IMR-90 (cell line): Measurements from ENCODE around the gene GJC1. TPM values are rescaled to one million over a fixed set of nuclear protein-coding genes. Genes with fewer than 3 reads are reported as not detected.

Source experiments
- ATAC-seq: fragments of 200-7000 bp; cut with Tn5 transposase; 2 replicates; pipeline ENCODE4 v1.9.1; 2020; ENCODE audit warnings: low read depth, mild to moderate bottlenecking, moderate library complexity
- BruUV-seq: library from RNA; stranded (reverse); fragments of 400-500 nt; replicated peaks from 2 replicates; lab custom pipeline; 2021; lab: Mats Ljungman, UMichigan
- CTCF ChIA-PET: fragments of 300-600 bp; formaldehyde crosslinking; extraction: SDS; loops from one replicate; lab custom pipeline; 2021; ENCODE audit warnings: antibody characterized with exemption; lab: Yijun Ruan, JAX
- POLR2A ChIA-PET: fragments of 300-600 bp; sonication (Branson Sonifier 250); formaldehyde crosslinking; loops from one replicate; lab custom pipeline; 2022; ENCODE audit warnings: antibody characterized with exemption; ENCODE audit not compliant: unreplicated experiment; lab: Charles Lee
- DNase-seq: peaks from one replicate; pipeline ENCODE4 v3.0.0; 2013
- H2AFZ ChIP-seq: replicated peaks from 2 replicates; pipeline ENCODE3; 2013; ENCODE audit warnings: low read length, mild to moderate bottlenecking; ENCODE audit not compliant: poor library complexity
- H2AK5ac ChIP-seq: 2 replicates; pipeline ENCODE4 v1.6.1; 2013; ENCODE audit warnings: low read depth, low read length, inconsistent platforms
- H2AK9ac ChIP-seq: replicated peaks from 2 replicates; pipeline ENCODE3; 2013; ENCODE audit warnings: mild to moderate bottlenecking, low read depth, low read length, moderate library complexity; ENCODE audit not compliant: poor library complexity
- H2BK120ac ChIP-seq: 2 replicates; pipeline ENCODE4 v1.6.1; 2013; ENCODE audit warnings: low read depth, low read length, inconsistent platforms
- H2BK15ac ChIP-seq: 3 replicates; pipeline ENCODE4 v1.6.1; 2013; ENCODE audit warnings: low read depth, low read length, inconsistent platforms
- H2BK20ac ChIP-seq: 2 replicates; pipeline ENCODE4 v1.6.1; 2013; ENCODE audit warnings: low read depth, mild to moderate bottlenecking, inconsistent platforms, low read length, moderate library complexity
- H2BK5ac ChIP-seq: 2 replicates; pipeline ENCODE4 v1.6.1; 2013; ENCODE audit warnings: mild to moderate bottlenecking, low read depth, low read length, inconsistent platforms; ENCODE audit not compliant: poor library complexity, severe bottlenecking
- H3K14ac ChIP-seq: replicated peaks from 2 replicates; pipeline ENCODE4 v1.6.1; 2013; ENCODE audit warnings: low read depth, low read length, inconsistent platforms
- H3K18ac ChIP-seq: 2 replicates; pipeline ENCODE4 v1.6.1; 2013; ENCODE audit warnings: low read depth, low read length, control low read depth
- H3K23ac ChIP-seq: 2 replicates; pipeline ENCODE4 v1.6.1; 2013; ENCODE audit warnings: low read depth, low read length, inconsistent platforms
- H3K27ac ChIP-seq: 2 replicates; pipeline ENCODE4 v1.5.1; 2013; ENCODE audit warnings: mild to moderate bottlenecking, control low read depth, low read length; ENCODE audit not compliant: insufficient read depth
- H3K27me3 ChIP-seq: 2 replicates; pipeline ENCODE4 v1.6.1; 2013; ENCODE audit warnings: low read length; ENCODE audit not compliant: control insufficient read depth, insufficient read depth
- H3K36me3 ChIP-seq: 2 replicates; pipeline ENCODE4 v1.6.1; 2013; ENCODE audit warnings: low read length, mixed read lengths; ENCODE audit not compliant: control insufficient read depth, insufficient read depth
- H3K4ac ChIP-seq: 2 replicates; pipeline ENCODE4 v1.6.1; 2013; ENCODE audit warnings: low read depth, low read length, inconsistent platforms
- H3K4me1 ChIP-seq: 2 replicates; pipeline ENCODE4 v1.6.1; 2013; ENCODE audit warnings: low read length, mixed read lengths; ENCODE audit not compliant: control insufficient read depth, insufficient read depth
- H3K4me2 ChIP-seq: 2 replicates; pipeline ENCODE4 v1.6.1; 2013; ENCODE audit warnings: low read depth, mild to moderate bottlenecking, control low read depth, low read length, moderate library complexity
- H3K4me3 ChIP-seq: 2 replicates; pipeline ENCODE4 v1.5.1; 2013; ENCODE audit warnings: low read depth, mild to moderate bottlenecking, control low read depth, low read length, moderate library complexity; ENCODE audit not compliant: insufficient read depth
- H3K56ac ChIP-seq: 2 replicates; pipeline ENCODE4 v1.6.1; 2013; ENCODE audit warnings: low read length, inconsistent platforms; ENCODE audit not compliant: insufficient read depth; ENCODE audit errors: extremely low read depth
- H3K79me1 ChIP-seq, 2 experiments: 2 replicates each; pipeline ENCODE4 v1.6.1; 2013; ENCODE audit warnings: low read length in 2 of 2, inconsistent platforms in 1 of 2, low read depth in 1 of 2
- H3K9ac ChIP-seq: 2 replicates; pipeline ENCODE4 v1.6.1; 2013; ENCODE audit warnings: low read depth, low read length, control low read depth
- H3K9me1 ChIP-seq: 2 replicates; pipeline ENCODE4 v1.6.1; 2013; ENCODE audit warnings: low read length, inconsistent platforms; ENCODE audit not compliant: insufficient read depth
- H3K9me3 ChIP-seq: 2 replicates; pipeline ENCODE4 v1.6.1; 2013; ENCODE audit warnings: low read length; ENCODE audit not compliant: control insufficient read depth, insufficient read depth
- H4K20me1 ChIP-seq: 2 replicates; pipeline ENCODE4 v1.6.1; 2013; ENCODE audit warnings: low read length, inconsistent platforms; ENCODE audit not compliant: insufficient read depth
- H4K5ac ChIP-seq: 2 replicates; pipeline ENCODE4 v1.6.1; 2013; ENCODE audit warnings: mild to moderate bottlenecking, low read depth, low read length, control low read depth
- H4K8ac ChIP-seq, 2 experiments: 2 replicates each; pipeline ENCODE4 v1.6.1; 2013; ENCODE audit warnings: low read depth in 2 of 2, low read length in 2 of 2, control low read depth in 1 of 2, inconsistent platforms in 1 of 2
- H4K91ac ChIP-seq: 2 replicates; pipeline ENCODE4 v1.6.1; 2013; ENCODE audit warnings: low read depth, low read length, inconsistent platforms; ENCODE audit not compliant: insufficient read depth
- BHLHE40 ChIP-seq: fragments of 150-350 bp; IDR thresholded peaks from 2 replicates; pipeline ENCODE4 v1.6.1; 2016; ENCODE audit warnings: mild to moderate bottlenecking, low read depth, low read length
- CEBPB ChIP-seq: IDR thresholded peaks from 2 replicates; pipeline ENCODE4 v1.6.1; 2012; ENCODE audit warnings: low read depth, low read length, improper control_type of control experiment
- ELK1 ChIP-seq: fragments of 150-350 bp; IDR thresholded peaks from 2 replicates; pipeline ENCODE4 v1.6.1; 2016; ENCODE audit warnings: low read depth, mild to moderate bottlenecking, low read length, moderate library complexity, borderline replicate concordance
- FOS ChIP-seq: fragments of 150-350 bp; IDR thresholded peaks from 2 replicates; pipeline ENCODE4 v1.6.1; 2016; ENCODE audit warnings: low read depth, low read length
- MAFK ChIP-seq: IDR thresholded peaks from 2 replicates; pipeline ENCODE4 v1.6.1; 2012; ENCODE audit warnings: low read depth, low read length, improper control_type of control experiment
- MAZ ChIP-seq: IDR thresholded peaks from 2 replicates; pipeline ENCODE4 v1.6.1; 2012; ENCODE audit warnings: low read depth, mild to moderate bottlenecking, low read length, improper control_type of control experiment, moderate library complexity, borderline replicate concordance
- NFE2L2 ChIP-seq: fragments of 150-350 bp; IDR thresholded peaks from 2 replicates; pipeline ENCODE4 v1.6.1; 2016; ENCODE audit warnings: low read depth, mild to moderate bottlenecking, low read length
- RCOR1 ChIP-seq: IDR thresholded peaks from 2 replicates; pipeline ENCODE4 v1.6.1; 2012; ENCODE audit warnings: mild to moderate bottlenecking, low read length, improper control_type of control experiment; ENCODE audit not compliant: insufficient replicate concordance
- whole genome bisulfite sequencing, 2 experiments: methylation state at CpG; one replicate each; pipeline versions ENCODE4 v1.1.5 to v1.1.7; 2013; ENCODE audit warnings: missing lambda C conversion rate in 2 of 2; ENCODE audit not compliant: insufficient read length in 1 of 2; ENCODE audit errors: extremely low coverage in 2 of 2; 5-methylcytosine and 5-hydroxymethylcytosine counted together
- dilution Hi-C: fragments of 300-500 bp; cut with HindIII; formaldehyde crosslinking; loops from one replicate; pipeline ENCODE4 v1.14.3; 2018; ENCODE audit warnings: low sequenced_read_pairs; ENCODE audit not compliant: unreplicated experiment
- in situ Hi-C: fragments of 300-500 bp; cut with MboI; formaldehyde crosslinking; loops from 3 replicates; pipeline ENCODE4 v1.14.3; 2019; ENCODE audit warnings: low sequenced_read_pairs, inconsistent platforms, mixed read lengths
- intact Hi-C: fragments of 100-400 bp; cut with micrococcal nuclease; formaldehyde crosslinking; loops from 2 replicates; pipeline ENCODE4 v1.10.0; 2022
- polyA plus RNA-seq, 3 experiments: library from polyadenylated mRNA; depleted of rRNA; stranded (reverse); fragments of >200 nt; gene quantifications; 2 replicates each; pipeline ENCODE4 v1.2.3, GENCODE V29; 2012; ENCODE audit warnings: low replicate concordance in 1 of 3
- total RNA-seq: library from RNA; depleted of rRNA; stranded (reverse); fragments of >200 nt; gene quantifications from 2 replicates; pipeline ENCODE4 v1.2.3, GENCODE V29; 2012

The GJC1 gene
- total and polyA plus RNA-seq, 2 of the 4 experiments (the other 2 are of a cell fraction), result 23.9 to 69.7 TPM

GRCh38 chr17:44794851-44795413 lies 35.2 kb downstream of the GJC1 start:
- H3K23ac ChIP-seq, result peak overlapping the region; percentile 64; the same call in 1 of the 2 replicates
- CTCF ChIA-PET, result interaction anchor here (1.0 to 2.0 kb wide), 2 partner anchors 15 to 38 kb away, joined by 3 to 9 read pairs; no protein-coding TSS in a partner anchor
- peak overlapping the region; percentile 74 for H2BK120ac ChIP-seq
- dilution Hi-C loops (no loop called here), intact Hi-C loops (loop anchor here (2.0 kb wide), 1 partner anchor 26 kb away; no protein-coding TSS in a partner anchor), in situ Hi-C loops (loop anchor here (5.0 kb wide), 1 partner anchor 32 kb away; no protein-coding TSS in a partner anchor)
- H3K9me1 ChIP-seq, result peaks cover 17% of the 10 kb centered on the region
- peak overlapping the region; percentile 78 for H3K27ac ChIP-seq
- peak overlapping the region; percentile 1 for H4K5ac ChIP-seq
- H2BK15ac ChIP-seq, result peak overlapping the region; percentile 46; the same call in 1 of the 3 replicates
- no peaks in the 10 kb centered on the region for H3K27me3 ChIP-seq
- H3K9ac ChIP-seq, result no peak overlapping the region
- H3K14ac ChIP-seq, result peak overlapping the region; percentile 46
- H4K8ac ChIP-seq, result peak overlapping the region; percentile 18 to 86; a peak in 3 of 4 replicates
- H3K9me3 ChIP-seq, result no peaks in the 10 kb centered on the region
- H2BK5ac ChIP-seq, result peak overlapping the region; percentile 64
- peak overlapping the region; percentile 79 for H4K91ac ChIP-seq
- H3K4me2 ChIP-seq, result peak overlapping the region; percentile 8; the same call in 1 of the 2 replicates
- peaks cover 8% of the 10 kb centered on the region for H4K20me1 ChIP-seq
- H3K18ac ChIP-seq, result peak overlapping the region; percentile 36
- H2AK5ac ChIP-seq, result peak overlapping the region; percentile 74; the same call in 1 of the 2 replicates
- peak overlapping the region; percentile 51 for H3K56ac ChIP-seq
- peaks cover 5% of the 10 kb centered on the region for H3K36me3 ChIP-seq
- peak overlapping the region; percentile 70 for H3K4ac ChIP-seq
- H3K79me1 ChIP-seq, result peaks cover 14 to 57% of the 10 kb centered on the region in 2 experiments; a peak in 3 of 4 replicates
- POLR2A ChIA-PET, result interaction anchor here (0.6 kb wide), 1 partner anchor 218 kb away, joined by 6 read pairs; no protein-coding TSS in a partner anchor
- TF ChIP-seq NFE2L2, result peak; percentile 49; the same call in 1 of the 2 replicates
- peak; percentile 94 for TF ChIP-seq FOS
- TF ChIP-seq CEBPB, result peak; percentile 48
- TF ChIP-seq BHLHE40, result peak; percentile 85
- no peak for TF ChIP-seq ELK1
- TF ChIP-seq MAZ, result no peak
- peak; percentile 7 for TF ChIP-seq RCOR1
- TF ChIP-seq MAFK, result peak; percentile 74
- peaks cover 26% of the 10 kb centered on the region for H3K4me1 ChIP-seq
- WGBS, 2 experiments, result 20% methylated on average over 1 of the region's 10 CpGs; no CpG with 5 or more reads in 1 of the 2 experiments
- H3K4me3 ChIP-seq, result no peak overlapping the region
- peak overlapping the region; percentile 34 for H2BK20ac ChIP-seq
- peak overlapping the region; percentile 71 for H2AFZ ChIP-seq
- DNase-seq (peak; percentile 99), ATAC-seq (peak; percentile 84)
- BruUV-seq, result no TSS peak
- H2AK9ac ChIP-seq, result peak overlapping the region; percentile 78
